Thyroid gland (tissue), 4 donors: ENCODE results near the gene REXO4. TPM values are rescaled to one million over a fixed set of nuclear protein-coding genes. Genes with fewer than 3 reads are reported as not detected.

ENCODE experiments used
- DNase-seq, 2 donors: peaks; one replicate each; pipeline ENCODE4 v3.0.0-alpha.2; 2019
- H3K27ac ChIP-seq, 3 donors: fragments of 200-600 bp; sonication (generic); 1 replicate in 2 of 3; 2 replicates in 1 of 3; pipeline ENCODE4 v1.5.1; 2016 to 2019; ENCODE audit warnings: mild to moderate bottlenecking in 1 of 3, moderate library complexity in 1 of 3
- H3K27me3 ChIP-seq: fragments of 200-600 bp; sonication (generic); one replicate; pipeline ENCODE4 v1.5.1; 2019
- H3K36me3 ChIP-seq, 2 donors: fragments of 200-600 bp; sonication (generic); one replicate each; pipeline ENCODE4 v1.5.1; 2016 to 2019
- H3K4me1 ChIP-seq, 2 donors: fragments of 200-600 bp; sonication (generic); one replicate each; pipeline ENCODE4 v1.5.1; 2017 to 2019
- H3K4me3 ChIP-seq, 3 donors: fragments of 200-600 bp; sonication (generic); replicated peaks in 1 of 3; 1 replicate in 2 of 3; 2 replicates in 1 of 3; pipeline ENCODE4 v1.5.1; 2016; ENCODE audit warnings: mild to moderate bottlenecking in 1 of 3
- H3K9me3 ChIP-seq: fragments of 200-600 bp; sonication (generic); one replicate; pipeline ENCODE4 v1.5.1; 2017
- POLR2A ChIP-seq, 2 donors: fragments of 450-650 bp; IDR thresholded peaks; one replicate each; pipeline ENCODE4 v1.6.1; 2017; ENCODE audit warnings: antibody characterized with exemption in 2 of 2, mild to moderate bottlenecking in 2 of 2, moderate library complexity in 1 of 2
- WGBS, 2 donors: methylation state at CpG; one replicate each; pipeline ENCODE4 v1.1.5; 2017; 5-methylcytosine and 5-hydroxymethylcytosine counted together
- intact Hi-C: fragments of 100-400 bp; cut with DNase I; formaldehyde crosslinking; loops from one replicate; pipeline ENCODE4 v1.15.1; 2023
- total RNA-seq, 4 donors: library from RNA; depleted of rRNA; stranded (reverse); fragments of >200 nt; gene quantifications; one replicate each; pipeline ENCODE4 v1.2.3, GENCODE V29; 2016
- TF ChIP-seq, protein P1 (sequence below), 6 experiments: fragments of 200-600 bp in 3 of 6; fragments of 450-650 bp in 3 of 6; sonication (generic) in 3 of 6; IDR thresholded peaks; one replicate each; pipeline ENCODE4 v1.5.1; 2016 to 2019; ENCODE audit warnings: antibody characterized with exemption in 6 of 6, mild to moderate bottlenecking in 2 of 6, inconsistent platforms in 1 of 6, moderate library complexity in 1 of 6

REXO4 gene
- total RNA-seq, 4 donors from 2014 or later: 16.0 to 21.9 (median 19.0) TPM

DNA sequence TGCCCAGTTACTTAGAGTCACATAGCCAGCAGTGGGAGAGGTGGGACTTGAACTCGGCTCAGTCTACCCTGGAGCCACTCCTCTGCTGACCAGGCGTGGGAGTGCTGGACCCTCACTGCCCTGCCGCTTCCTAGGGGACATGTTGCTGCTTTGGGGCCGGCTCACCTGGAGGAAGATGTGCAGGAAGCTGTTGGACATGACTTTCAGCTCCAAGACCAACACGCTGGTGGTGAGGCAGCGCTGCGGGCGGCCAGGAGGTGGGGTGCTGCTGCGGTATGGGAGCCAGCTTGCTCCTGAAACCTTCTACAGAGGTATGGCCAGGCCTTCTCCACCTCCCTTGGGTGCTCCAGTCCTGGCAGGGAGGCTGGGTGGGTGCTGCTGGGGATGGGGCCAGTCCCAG is 38.6 kb upstream of the REXO4 start:
- H3K4me3 ChIP-seq: no peak overlapping the region
- intact Hi-C loops: no loop called here
- no peaks in the 10 kb centered on the region for H3K36me3 ChIP-seq

DNA sequence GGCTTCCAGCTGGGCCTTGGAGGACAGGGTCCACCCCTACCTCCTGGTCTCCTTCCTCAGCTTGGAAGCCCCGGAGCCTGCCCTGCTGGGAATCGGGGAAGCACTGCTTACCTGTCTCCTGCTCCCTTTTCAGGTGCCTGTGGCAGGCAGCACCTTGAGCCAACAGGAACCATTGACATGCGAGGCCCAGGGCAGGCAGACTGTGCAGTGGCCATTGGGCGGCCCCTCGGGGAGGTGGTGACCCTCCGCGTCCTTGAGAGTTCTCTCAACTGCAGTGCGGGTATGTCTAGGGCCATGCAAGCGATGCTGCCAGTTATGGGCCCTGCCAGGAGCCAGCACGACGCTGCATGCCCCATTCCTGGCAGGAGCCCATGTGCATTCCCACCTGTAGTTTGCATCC is 38.1 kb upstream of the REXO4 start:
- TF ChIP-seq POLR2A (IDR thresholded peaks at IDR 0.05): no peak
- TF ChIP-seq, protein P1, sequence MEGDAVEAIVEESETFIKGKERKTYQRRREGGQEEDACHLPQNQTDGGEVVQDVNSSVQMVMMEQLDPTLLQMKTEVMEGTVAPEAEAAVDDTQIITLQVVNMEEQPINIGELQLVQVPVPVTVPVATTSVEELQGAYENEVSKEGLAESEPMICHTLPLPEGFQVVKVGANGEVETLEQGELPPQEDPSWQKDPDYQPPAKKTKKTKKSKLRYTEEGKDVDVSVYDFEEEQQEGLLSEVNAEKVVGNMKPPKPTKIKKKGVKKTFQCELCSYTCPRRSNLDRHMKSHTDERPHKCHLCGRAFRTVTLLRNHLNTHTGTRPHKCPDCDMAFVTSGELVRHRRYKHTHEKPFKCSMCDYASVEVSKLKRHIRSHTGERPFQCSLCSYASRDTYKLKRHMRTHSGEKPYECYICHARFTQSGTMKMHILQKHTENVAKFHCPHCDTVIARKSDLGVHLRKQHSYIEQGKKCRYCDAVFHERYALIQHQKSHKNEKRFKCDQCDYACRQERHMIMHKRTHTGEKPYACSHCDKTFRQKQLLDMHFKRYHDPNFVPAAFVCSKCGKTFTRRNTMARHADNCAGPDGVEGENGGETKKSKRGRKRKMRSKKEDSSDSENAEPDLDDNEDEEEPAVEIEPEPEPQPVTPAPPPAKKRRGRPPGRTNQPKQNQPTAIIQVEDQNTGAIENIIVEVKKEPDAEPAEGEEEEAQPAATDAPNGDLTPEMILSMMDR (IDR thresholded peaks at IDR 0.05): no peak
- Histone ChIP-seq H3K36me3 (no peaks in the 10 kb centered on the region), H3K27ac (no peak overlapping the region), H3K4me3 (no peak overlapping the region), H3K4me1 (peaks cover 3 to 12% of the 10 kb centered on the region in 2 donors), H3K27me3 (no peaks in the 10 kb centered on the region), H3K9me3 (no peaks in the 10 kb centered on the region)
- intact Hi-C loops: no loop called here
- no peak for DNase-seq
- 97 to 100% methylated on average over 2 to 7 of the region's 11 CpGs for WGBS, 2 donors

More for the DNA sequence above, 38.6 kb upstream of the REXO4 start:
- 86 to 97% methylated on average over 5 of the region's 9 CpGs for WGBS, 2 donors
- Histone ChIP-seq H3K4me1 (peaks cover 6 to 15% of the 10 kb centered on the region in 2 donors), H3K27ac (no peak overlapping the region), H3K27me3 (no peaks in the 10 kb centered on the region), H3K9me3 (no peaks in the 10 kb centered on the region)
- no peak for DNase-seq
- TF ChIP-seq POLR2A (IDR thresholded peaks at IDR 0.05): no peak
- TF ChIP-seq, protein P1 (IDR thresholded peaks at IDR 0.05): no peak

DNA sequence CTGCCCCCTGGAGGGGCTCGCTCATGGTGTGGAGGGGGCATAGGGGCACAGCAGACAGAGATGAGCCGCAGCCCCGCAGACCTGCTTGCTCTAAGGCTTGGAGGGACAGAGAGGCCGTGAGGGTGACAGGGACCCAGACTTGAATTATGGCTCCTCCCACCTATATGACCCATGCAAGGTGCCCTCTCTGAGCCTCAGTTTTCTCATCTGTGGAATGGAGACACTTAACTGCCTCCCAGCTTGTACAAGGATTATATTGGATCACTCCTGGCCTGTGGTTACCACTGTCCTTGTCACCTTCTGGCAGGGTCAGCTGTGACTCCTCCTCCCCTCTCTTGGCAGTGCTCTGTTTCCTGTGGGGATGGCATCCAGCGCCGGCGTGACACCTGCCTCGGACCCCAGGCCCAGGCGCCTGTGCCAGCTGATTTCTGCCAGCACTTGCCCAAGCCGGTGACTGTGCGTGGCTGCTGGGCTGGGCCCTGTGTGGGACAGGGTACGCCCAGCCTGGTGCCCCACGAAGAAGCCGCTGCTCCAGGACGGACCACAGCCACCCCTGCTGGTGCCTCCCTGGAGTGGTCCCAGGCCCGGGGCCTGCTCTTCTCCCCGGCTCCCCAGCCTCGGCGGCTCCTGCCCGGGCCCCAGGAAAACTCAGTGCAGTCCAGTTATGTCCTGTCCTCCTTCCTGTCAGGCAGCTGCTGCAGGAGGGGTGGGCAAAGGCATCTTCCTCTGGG is 37.3 kb upstream of the REXO4 start:
- Histone ChIP-seq H3K36me3 (no peaks in the 10 kb centered on the region), H3K27me3 (no peaks in the 10 kb centered on the region), H3K27ac (no peak overlapping the region), H3K4me1 (peaks cover 0 to 6% of the 10 kb centered on the region in 2 donors), H3K4me3 (no peak overlapping the region), H3K9me3 (no peaks in the 10 kb centered on the region)
- no peak for DNase-seq
- 92 to 98% methylated on average over 14 to 20 of the region's 20 CpGs for WGBS, 2 donors
- TF ChIP-seq POLR2A (IDR thresholded peaks at IDR 0.05): no peak
- intact Hi-C loops: no loop called here

DNA sequence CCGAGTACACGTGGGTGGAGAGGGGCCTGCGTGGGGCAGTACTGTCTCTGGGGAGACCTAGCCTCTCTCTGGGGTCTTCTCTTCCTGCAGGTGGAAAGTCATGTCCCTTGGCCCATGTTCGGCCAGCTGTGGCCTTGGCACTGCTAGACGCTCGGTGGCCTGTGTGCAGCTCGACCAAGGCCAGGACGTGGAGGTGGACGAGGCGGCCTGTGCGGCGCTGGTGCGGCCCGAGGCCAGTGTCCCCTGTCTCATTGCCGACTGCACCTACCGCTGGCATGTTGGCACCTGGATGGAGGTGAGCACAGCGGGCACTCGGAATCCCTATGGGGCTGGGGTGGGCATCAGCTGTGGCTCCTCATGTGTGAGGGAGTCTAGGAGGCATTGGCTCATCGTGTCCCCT is 36.5 kb upstream of the REXO4 start:
- WGBS, 2 donors: 87 to 93% methylated on average over 8 to 9 of the region's 19 CpGs
- intact Hi-C loops: no loop called here
- TF ChIP-seq POLR2A (IDR thresholded peaks at IDR 0.05): no peak
- TF ChIP-seq, protein P1 (IDR thresholded peaks at IDR 0.05): no peak

DNA sequence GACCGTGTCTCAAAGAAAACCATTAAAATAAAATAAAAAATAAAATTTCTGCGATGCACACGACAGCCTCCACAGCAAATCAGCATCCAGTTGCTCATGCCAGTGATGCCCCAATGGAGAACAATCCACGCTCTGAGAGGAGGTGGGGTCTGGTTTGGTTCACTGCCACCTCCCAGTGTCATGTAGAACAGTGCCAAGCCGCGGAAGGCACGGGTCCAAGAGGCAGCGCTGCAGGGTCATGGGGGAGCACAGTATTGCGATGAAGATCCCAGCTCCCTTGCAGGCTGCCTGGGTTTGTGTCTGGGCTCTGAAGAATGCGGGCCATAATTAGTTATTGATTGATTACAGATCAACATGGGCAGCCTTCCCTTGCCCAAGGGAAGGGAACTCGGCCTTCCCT is 35.8 kb upstream of the REXO4 start:
- no peaks in the 10 kb centered on the region for H3K36me3 ChIP-seq
- TF ChIP-seq, protein P1 (IDR thresholded peaks at IDR 0.05): no peak
- no peak for TF ChIP-seq POLR2A (IDR thresholded peaks at IDR 0.05)
- no peaks in the 10 kb centered on the region for H3K27me3 ChIP-seq
- intact Hi-C loops: no loop called here
- H3K4me1 ChIP-seq: peaks cover 0 to 7% of the 10 kb centered on the region in 2 donors
- 82 to 91% methylated on average over 11 of the region's 11 CpGs for WGBS, 2 donors
- H3K27ac ChIP-seq: no peak overlapping the region
- no peak for DNase-seq
- H3K9me3 ChIP-seq: no peaks in the 10 kb centered on the region
- no peak overlapping the region for H3K4me3 ChIP-seq

More for the DNA sequence above, 36.5 kb upstream of the REXO4 start:
- DNase-seq: no peak
- Histone ChIP-seq H3K4me1 (peaks cover 0 to 13% of the 10 kb centered on the region in 2 donors), H3K36me3 (no peaks in the 10 kb centered on the region), H3K27me3 (no peaks in the 10 kb centered on the region), H3K9me3 (no peaks in the 10 kb centered on the region), H3K4me3 (no peak overlapping the region), H3K27ac (no peak overlapping the region)
